Thymus (tissue), 11 donors: Measurements from ENCODE around the gene YPEL1. TPM values are rescaled to one million over a fixed set of nuclear protein-coding genes. Genes with fewer than 3 reads are reported as not detected.
"Not testable (repeated sequence)": the region's sequence is repeated elsewhere in the genome, so short reads cannot be mapped to it uniquely, and the experiment has no call there.

Experiments
- DNase-seq, 9 donors: peaks; one replicate each; pipeline ENCODE4 v3.0.0-alpha.2; 2013; ENCODE audit warnings: low spot score in 9 of 9, low read depth in 6 of 9, missing footprints in 1 of 9
- H3K27ac ChIP-seq, 2 donors: one replicate each; pipeline ENCODE4 v1.5.1; 2013; ENCODE audit warnings: control low read depth in 1 of 2, low read depth in 1 of 2, low read length in 1 of 2, mild to moderate bottlenecking in 1 of 2, moderate library complexity in 1 of 2
- H3K27me3 ChIP-seq, 2 donors: one replicate each; pipeline ENCODE4 v1.5.1; 2013; ENCODE audit warnings: low read length in 1 of 2; ENCODE audit not compliant: control insufficient read depth in 2 of 2, insufficient read depth in 1 of 2
- H3K36me3 ChIP-seq, 2 donors: one replicate each; pipeline ENCODE4 v1.5.1; 2013; ENCODE audit warnings: low read length in 1 of 2, mild to moderate bottlenecking in 1 of 2, moderate library complexity in 1 of 2; ENCODE audit not compliant: control insufficient read depth in 2 of 2, insufficient read depth in 2 of 2
- H3K4me1 ChIP-seq, 2 donors: one replicate each; pipeline ENCODE4 v1.5.1; 2013; ENCODE audit warnings: low read length in 2 of 2; ENCODE audit not compliant: control insufficient read depth in 2 of 2, insufficient read depth in 2 of 2
- H3K4me3 ChIP-seq, 2 donors: one replicate each; pipeline ENCODE4 v1.5.1; 2013; ENCODE audit warnings: low read length in 2 of 2, control low read depth in 1 of 2, mild to moderate bottlenecking in 1 of 2
- H3K9me3 ChIP-seq, 2 donors: one replicate each; pipeline ENCODE4 v1.5.1; 2013; ENCODE audit warnings: low read length in 1 of 2, mild to moderate bottlenecking in 1 of 2; ENCODE audit not compliant: control insufficient read depth in 2 of 2, insufficient read depth in 1 of 2
- WGBS: extraction: QIAGEN DNeasy Blood & Tissue Kit; methylation state at CpG from one replicate; pipeline ENCODE4 v1.1.7; 2013; 5-methylcytosine and 5-hydroxymethylcytosine counted together
- polyA plus RNA-seq: library from polyadenylated mRNA; stranded (reverse); fragments of 200-250 nt; gene quantifications from one replicate; pipeline ENCODE4 v1.2.3, GENCODE V29; 2013
- total RNA-seq: library from RNA; stranded (reverse); fragments of 120-200 nt; gene quantifications from one replicate; pipeline ENCODE4 v1.2.4, GENCODE V29; 2013
- donor health status: healthy.

YPEL1 gene
- total and polyA plus RNA-seq, 2 donors: 9.1 to 14.2 TPM

- Histone ChIP-seq H3K36me3 (no peaks in the 10 kb centered on the region), H3K9me3 (no peaks in the 10 kb centered on the region), H3K27me3 (peaks cover 0 to 3% of the 10 kb centered on the region in 2 donors), H3K4me1 (peaks cover 3 to 12% of the 10 kb centered on the region in 2 donors), H3K27ac (no peak overlapping the region), H3K4me3 (no peak overlapping the region)
- 98% methylated on average over 5 of the region's 5 CpGs for WGBS
- no peak for DNase-seq
These were observed 4.3 kb upstream of the YPEL1 start for GRCh38 chr22:21739828-21740377.

GRCh38 chr22:21738966-21739365, 3.4 kb upstream of the YPEL1 start:
- H3K27me3 ChIP-seq: peaks cover 0 to 3% of the 10 kb centered on the region in 2 donors
- H3K4me3 ChIP-seq: no peak overlapping the region
- no peak for DNase-seq
- WGBS: 35% methylated on average over 7 of the region's 7 CpGs
- no peaks in the 10 kb centered on the region for H3K36me3 ChIP-seq
- H3K4me1 ChIP-seq: peaks cover 12 to 20% of the 10 kb centered on the region in 2 donors
- H3K9me3 ChIP-seq: no peaks in the 10 kb centered on the region
- H3K27ac ChIP-seq: no peak overlapping the region

- peaks cover 0 to 3% of the 10 kb centered on the region in 2 donors for H3K27me3 ChIP-seq
- H3K4me1 ChIP-seq: peaks cover 15 to 25% of the 10 kb centered on the region in 2 donors
- 93% methylated on average over 8 of the region's 8 CpGs for WGBS
- no peaks in the 10 kb centered on the region for H3K36me3 ChIP-seq
- H3K4me3 ChIP-seq: no peak overlapping the region
- no peaks in the 10 kb centered on the region for H3K9me3 ChIP-seq
- H3K27ac ChIP-seq: no peak overlapping the region
- DNase-seq: no peak
These were observed 2.5 kb upstream of the YPEL1 start for GRCh38 chr22:21738081-21738480.

GRCh38 chr22:21736948-21737347, 1.4 kb upstream of the YPEL1 start:
- DNase-seq: no peak
- WGBS: 86% methylated on average over 9 of the region's 9 CpGs
- H3K27ac ChIP-seq: no peak overlapping the region
- peaks cover 0 to 3% of the 10 kb centered on the region in 2 donors for H3K27me3 ChIP-seq
- peaks cover 15 to 25% of the 10 kb centered on the region in 2 donors for H3K4me1 ChIP-seq
- no peaks in the 10 kb centered on the region for H3K9me3 ChIP-seq
- H3K36me3 ChIP-seq: no peaks in the 10 kb centered on the region
- H3K4me3 ChIP-seq: no peak overlapping the region

- Histone ChIP-seq H3K27ac (no peak overlapping the region), H3K4me1 (peaks cover 15 to 25% of the 10 kb centered on the region in 2 donors), H3K9me3 (no peaks in the 10 kb centered on the region), H3K4me3 (peak overlapping the region; percentile 8 to 83), H3K27me3 (peaks cover 0 to 3% of the 10 kb centered on the region in 2 donors), H3K36me3 (no peaks in the 10 kb centered on the region)
- no peak for DNase-seq
- WGBS: 9% methylated on average over 65 of the region's 65 CpGs
These were observed 569 bp upstream of the YPEL1 start for GRCh38 chr22:21736084-21736642.

DNA sequence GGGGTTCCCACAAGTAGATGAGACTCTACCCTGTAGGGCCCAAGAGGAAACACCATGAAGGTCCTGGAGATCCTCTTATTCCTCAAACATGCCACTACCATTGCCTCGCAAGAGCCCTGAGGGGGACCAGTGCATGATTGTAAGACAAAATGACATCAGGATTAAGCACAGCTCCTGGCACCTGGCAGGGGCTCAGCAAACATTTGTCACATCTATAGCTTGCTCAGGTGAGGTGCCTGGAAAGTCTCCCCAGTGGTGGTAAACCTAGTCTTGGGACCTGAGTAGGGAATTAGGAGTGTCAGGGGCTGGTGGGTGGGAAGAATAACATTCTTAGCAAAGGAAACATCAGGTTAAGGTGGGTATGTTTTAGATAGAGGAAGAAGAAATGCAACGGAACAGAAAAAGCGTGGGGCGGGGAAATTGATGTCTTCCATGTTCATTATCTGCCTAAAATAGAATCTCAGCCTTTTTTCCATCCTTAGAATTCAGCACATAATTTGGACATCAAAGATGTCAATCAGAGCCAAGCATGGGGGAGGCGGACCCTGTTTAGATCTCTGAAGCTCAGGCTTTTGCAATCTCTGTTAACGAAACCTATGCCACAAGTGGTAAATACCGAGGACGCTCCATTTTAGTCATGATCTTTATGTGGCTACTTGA, 924 bp downstream of the YPEL1 start:
- H3K4me1 ChIP-seq: peaks cover 15 to 25% of the 10 kb centered on the region in 2 donors
- peaks cover 0 to 3% of the 10 kb centered on the region in 2 donors for H3K27me3 ChIP-seq
- 9% methylated on average over 8 of the region's 8 CpGs for WGBS
- peak overlapping the region; percentile 77 to 89 for H3K27ac ChIP-seq
- H3K4me3 ChIP-seq: peak overlapping the region; percentile 60 to 83
- peaks cover 6 to 9% of the 10 kb centered on the region in 2 donors for H3K36me3 ChIP-seq
- DNase-seq: peak in 4 of 9 donors; percentile 15 to 55 (median 26)
- no peaks in the 10 kb centered on the region for H3K9me3 ChIP-seq

DNA sequence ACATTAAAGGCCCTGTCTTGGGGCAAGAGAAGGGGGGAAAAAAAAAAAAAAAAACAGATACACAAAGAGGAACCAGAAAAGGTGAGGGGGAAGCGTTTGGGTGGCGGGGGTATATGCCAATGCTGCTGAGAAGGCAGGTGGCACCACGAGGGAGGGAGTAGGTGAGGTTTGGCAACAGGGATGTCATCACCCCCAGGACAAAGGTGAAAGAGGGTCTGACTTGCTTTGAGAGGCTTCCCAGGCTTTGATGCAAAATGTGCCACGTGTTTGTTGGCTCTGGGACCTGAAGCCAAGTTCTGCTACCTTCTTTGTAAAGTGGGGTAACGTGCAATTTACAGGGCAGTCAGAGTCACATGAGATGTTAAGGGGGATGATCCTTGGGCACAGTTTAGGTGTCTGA, 4.1 kb downstream of the YPEL1 start:
- Histone ChIP-seq H3K4me1 (peaks cover 18 to 27% of the 10 kb centered on the region in 2 donors), H3K27me3 (peaks cover 0 to 3% of the 10 kb centered on the region in 2 donors), H3K4me3 (no peak overlapping the region), H3K27ac (no peak overlapping the region), H3K9me3 (no peaks in the 10 kb centered on the region), H3K36me3 (peaks cover 12 to 17% of the 10 kb centered on the region in 2 donors)
- WGBS: 63% methylated on average over 5 of the region's 5 CpGs
- no peak for DNase-seq

DNA sequence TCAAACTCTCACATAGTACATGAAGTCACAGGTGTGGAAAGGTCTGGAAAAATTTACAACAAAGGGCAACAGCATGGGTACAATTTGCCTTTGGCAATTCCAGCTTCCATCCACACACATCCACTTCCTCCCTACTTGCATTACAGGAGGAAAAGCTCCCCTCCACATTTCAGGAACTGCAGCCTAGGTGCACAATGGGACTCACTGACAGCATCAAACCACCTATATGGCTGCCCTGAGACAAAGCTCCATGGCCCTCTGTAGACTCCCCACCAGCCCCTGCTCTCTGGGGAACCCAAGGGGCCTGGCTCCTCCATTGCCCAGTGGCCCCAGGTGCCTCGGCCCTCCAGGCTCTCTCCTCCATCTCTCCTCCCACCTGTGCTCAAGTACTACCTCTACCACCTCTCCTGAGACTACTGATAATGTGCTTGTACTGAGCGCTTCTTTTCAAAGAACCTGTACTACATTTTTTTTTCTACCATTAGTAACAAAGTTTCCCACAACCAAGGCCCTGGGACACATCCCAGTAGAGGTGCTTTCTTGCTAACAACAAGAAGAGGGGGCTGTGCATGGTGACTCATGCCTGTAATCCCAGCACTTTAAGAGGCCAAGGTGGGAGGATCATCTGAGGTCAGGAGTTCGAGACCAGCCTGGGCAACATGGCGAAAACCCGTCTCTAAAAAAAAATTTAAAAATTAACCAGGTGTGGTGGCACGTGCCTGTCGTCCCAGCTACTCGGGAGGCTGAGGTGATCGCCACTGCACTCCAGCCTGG, 4.9 kb downstream of the YPEL1 start:
- H3K36me3 ChIP-seq: peaks cover 12 to 17% of the 10 kb centered on the region in 2 donors
- H3K9me3 ChIP-seq: no peaks in the 10 kb centered on the region
- no peak overlapping the region for H3K4me3 ChIP-seq
- H3K4me1 ChIP-seq: peaks cover 14 to 27% of the 10 kb centered on the region in 2 donors
- 98% methylated on average over 9 of the region's 9 CpGs for WGBS
- no peak for DNase-seq
- H3K27me3 ChIP-seq: no peaks in the 10 kb centered on the region
- no peak overlapping the region for H3K27ac ChIP-seq

- not testable (repeated sequence) for DNase-seq, H3K27ac ChIP-seq, H3K4me3 ChIP-seq, H3K27me3 ChIP-seq, H3K9me3 ChIP-seq
- H3K4me1 ChIP-seq: peaks cover 8 to 19% of the 10 kb centered on the region in 2 donors
- H3K36me3 ChIP-seq: peaks cover 12 to 17% of the 10 kb centered on the region in 2 donors
- 99% methylated on average over 3 of the region's 3 CpGs for WGBS
These were observed 6.4 kb downstream of the YPEL1 start for GRCh38 chr22:21729184-21729583.
